Inferior parietal cortex (tissue), 1 donor: ENCODE results near the gene CAPN5.

Experiments
- DNase-seq: peaks from one replicate; pipeline ENCODE4 v3.0.0-alpha.2; 2016; ENCODE audit errors: extremely low spot score

CAPN5 gene

GRCh38 chr11:77063861-77064260 lies 2.9 kb upstream of the CAPN5 start:
- no peak for DNase-seq

- DNase-seq, result no peak
These were observed 2.0 kb upstream of the CAPN5 start for GRCh38 chr11:77064648-77065217.

DNA sequence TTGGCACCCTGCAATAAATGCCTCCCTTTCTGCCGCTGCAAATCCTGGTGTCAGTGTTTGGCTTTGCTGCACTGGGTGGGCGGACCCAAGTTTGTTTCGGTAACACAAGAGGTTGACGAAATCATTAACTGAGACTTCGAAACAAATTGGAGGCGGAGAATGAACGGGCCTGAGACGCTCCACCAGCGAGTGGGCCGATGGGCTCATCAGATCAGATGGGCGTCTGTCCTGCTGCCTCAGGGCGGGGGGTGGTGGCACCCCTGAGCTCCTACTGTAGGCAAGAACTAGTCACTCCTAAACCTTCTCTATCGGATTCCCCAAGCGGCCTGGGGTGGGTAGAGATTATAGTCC lies 918 bp upstream of the CAPN5 start:
- DNase-seq, result peak; percentile 16

- DNase-seq, result no peak
These were observed 1.2 kb downstream of the CAPN5 start for GRCh38 chr11:77067861-77068443.

- no peak for DNase-seq
These were observed 1.9 kb downstream of the CAPN5 start for GRCh38 chr11:77068457-77069335.

DNA sequence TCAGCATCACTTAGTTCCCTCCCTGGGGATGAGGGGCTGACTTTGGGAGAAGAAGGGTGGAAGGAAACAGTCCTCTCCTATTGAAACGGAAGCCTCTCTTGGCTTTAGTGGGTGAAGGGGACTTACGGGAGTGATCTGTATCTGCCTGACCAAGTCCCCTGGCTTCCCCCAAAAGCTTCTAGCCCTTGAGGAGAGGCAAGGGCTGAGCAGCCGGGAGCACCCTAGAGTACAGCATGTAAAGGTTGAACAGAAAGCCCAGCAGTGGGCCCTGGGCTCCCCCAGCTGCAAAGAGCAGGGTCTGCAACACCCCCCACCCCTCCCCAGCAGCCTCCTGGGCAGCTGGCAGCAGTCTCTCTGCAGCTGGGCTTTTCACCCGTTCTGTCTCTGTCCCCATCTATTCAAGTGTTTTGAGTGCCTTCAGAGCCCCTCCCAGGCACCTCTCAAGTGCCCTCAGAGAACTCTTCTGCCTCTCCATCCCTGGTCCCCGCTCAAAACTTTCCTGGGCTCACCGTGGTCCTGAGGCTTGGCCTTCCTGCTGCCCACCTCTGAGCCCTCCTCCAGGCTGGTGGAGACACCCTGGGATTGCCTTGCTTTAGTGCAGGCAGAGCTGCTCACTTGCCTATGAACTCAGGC lies 2.7 kb downstream of the CAPN5 start:
- DNase-seq, result no peak

GRCh38 chr11:77069969-77070582 lies 3.3 kb downstream of the CAPN5 start:
- DNase-seq, result no peak

DNA sequence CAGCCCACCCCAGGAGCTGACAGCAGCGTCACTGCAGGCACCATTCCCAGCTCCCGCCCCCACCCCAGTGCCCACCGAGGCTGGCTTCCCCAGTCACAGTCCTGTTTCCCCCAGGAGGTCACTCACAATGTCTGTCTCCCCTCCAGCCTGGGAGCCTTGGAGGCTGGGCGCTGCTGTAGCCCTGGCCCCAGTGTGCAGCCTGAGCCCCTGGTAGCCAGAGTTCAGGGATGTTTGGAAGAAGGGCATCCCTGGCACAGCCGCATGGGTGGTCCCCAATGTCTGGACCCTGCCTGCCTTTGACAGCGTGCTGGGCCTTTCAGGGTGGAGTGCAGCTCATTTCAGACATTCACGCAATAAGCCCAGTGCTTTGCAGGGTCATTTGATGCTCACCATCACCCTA lies 4.3 kb downstream of the CAPN5 start:
- DNase-seq, result no peak

GRCh38 chr11:77071671-77072605 lies 5.2 kb downstream of the CAPN5 start:
- no peak for DNase-seq

DNA sequence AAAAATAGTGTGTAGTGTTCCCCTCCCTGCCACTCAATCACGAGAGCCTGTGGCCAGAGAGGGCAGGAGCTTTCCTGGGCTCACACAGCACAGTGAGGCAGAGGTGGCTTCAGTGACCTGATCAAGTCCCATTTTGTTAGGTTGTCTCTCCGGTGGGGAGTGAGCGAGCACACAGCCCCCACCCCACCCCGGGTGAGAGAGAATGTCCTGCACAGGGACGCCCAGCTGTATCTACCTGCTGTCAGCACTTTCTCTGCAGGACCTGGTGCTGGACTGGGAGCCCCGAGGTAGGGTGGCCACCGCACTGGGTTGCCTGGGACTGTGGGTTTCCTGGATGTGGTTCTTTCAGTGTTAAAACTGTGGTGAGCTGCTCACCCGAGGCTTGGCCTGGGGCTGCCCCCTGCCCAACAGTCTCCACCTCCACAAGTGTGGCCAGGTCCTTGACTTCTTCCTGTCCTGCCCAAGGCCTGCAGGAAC lies 6.1 kb downstream of the CAPN5 start:
- no peak for DNase-seq

DNA sequence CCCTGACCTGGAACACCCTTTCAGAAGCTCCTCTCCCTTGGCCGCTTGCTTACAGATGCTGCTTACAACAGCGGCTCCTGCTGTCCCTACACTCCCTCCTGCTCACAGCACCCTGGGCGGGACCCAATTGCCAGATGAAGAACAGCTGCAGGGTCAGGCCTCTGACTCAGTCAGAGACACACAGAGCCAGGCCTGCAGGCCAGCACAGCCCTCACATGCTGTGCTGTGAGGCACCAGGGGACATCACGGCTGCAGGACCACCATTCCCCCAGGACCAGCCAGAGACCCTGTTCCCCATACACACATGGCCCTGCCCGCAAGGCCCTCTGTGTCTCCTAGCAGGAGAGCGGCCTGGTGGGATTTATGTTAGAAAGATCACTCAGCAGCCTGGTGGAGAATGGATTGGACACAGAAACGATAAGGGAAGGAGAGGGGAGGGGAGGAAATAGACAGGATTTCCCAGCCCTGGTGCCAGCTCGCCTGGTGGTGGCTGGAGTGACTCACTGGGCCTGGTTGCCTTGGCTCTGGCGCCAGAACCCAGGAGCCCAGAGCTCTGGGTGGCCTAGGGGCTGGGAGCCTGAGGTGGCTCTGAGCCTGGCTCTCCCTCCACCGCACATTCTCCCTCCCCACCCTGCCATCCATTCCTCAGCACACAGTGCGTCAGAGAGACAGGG lies 6.7 kb downstream of the CAPN5 start:
- DNase-seq, result no peak

DNA sequence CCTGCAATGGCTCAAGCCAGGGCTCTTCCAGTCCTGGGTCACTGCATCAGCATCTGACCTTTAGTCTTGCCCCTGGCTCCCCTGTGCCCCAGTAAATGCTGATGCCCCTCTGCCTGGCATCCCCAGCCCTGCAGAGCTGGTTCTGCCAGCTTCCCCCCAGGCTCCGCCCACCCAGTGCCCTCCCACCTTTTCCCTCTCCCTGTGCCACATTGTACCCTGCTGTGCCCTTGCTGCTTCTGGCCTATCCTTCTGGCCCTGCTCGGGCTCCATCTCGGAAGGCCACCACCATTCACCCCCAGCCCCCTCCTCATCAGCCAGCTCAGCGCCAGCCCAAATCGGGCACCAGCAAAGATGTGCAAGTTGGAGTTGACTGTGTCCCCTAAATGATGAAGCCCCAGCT lies 7.4 kb downstream of the CAPN5 start:
- DNase-seq, result no peak

DNA sequence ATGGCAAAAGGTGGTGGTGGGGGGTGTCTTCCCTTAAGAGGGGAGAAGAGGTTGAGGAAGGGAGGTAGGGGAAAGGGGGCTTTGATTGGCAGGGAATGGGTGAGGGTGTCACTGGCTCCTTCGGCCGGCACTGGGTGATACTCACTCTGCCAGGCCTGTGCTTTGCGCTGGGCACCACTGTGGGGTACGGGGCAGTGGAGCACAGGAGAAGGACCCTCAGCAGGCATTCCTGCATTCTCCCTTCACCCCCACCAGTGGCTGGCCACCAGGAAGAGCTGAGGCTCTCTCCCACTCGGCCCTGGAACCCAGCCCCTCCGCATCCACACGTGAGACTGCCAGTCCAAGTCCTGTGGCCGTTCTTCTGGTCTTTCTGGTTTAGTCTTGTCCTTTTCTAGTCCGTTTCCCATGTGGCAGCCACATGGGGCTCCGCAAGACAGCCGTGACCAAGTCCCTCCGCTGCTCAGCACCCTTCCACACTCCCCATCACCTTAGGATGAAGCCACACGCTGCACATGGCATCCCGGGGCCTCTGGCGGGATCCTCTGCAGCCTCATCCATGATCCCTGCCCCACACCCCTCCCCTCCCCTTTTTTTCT lies 8.0 kb downstream of the CAPN5 start:
- no peak for DNase-seq

- no peak for DNase-seq
These were observed 8.7 kb downstream of the CAPN5 start for GRCh38 chr11:77075425-77075905.

DNA sequence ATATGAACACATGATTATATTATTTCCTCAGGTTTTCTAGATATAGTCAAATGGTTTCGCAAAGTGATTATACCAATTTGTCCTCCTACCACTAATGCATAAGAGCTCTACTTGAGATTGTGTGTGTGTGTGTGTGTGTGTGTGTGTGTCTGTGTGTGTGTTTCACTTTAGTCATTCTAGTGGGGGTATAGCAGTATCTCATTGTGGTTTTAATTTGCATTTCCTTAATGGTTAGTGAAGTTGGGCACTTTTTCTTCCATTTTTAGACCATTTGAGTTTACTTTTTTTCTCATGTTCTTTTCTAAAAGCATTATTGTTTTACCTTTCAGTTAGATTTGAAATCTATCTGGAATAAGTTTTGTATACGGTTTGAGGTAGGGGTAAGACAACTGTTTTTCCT lies 12.9 kb downstream of the CAPN5 start:
- no peak for DNase-seq

DNA sequence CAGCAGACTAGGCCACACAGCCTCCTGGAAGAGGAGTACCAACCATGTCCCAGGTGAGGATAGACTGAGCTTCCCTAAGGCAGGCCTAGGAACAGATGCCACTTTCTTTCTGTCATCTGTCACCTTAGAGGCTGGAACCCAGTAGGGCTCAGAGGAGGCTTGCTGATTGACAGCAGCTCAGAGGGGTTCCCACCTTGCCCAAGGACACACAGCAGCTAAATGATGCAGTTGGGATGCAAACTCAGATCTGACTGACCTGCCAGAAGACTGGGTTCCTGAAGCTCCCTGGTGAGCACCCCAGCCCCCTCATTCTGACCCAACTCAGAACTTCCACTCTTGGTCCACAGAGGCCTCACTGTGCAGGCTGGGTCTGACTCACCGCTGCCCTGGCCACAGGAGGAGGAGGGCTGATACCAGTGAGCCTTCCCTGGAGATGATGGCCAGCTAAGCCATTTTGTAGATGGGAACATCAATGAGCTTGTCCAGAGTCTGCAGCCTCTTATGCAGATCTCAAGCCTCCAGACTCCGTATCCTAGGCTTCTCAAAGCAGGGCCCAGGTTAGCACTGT lies 14.0 kb downstream of the CAPN5 start:
- no peak for DNase-seq

DNA sequence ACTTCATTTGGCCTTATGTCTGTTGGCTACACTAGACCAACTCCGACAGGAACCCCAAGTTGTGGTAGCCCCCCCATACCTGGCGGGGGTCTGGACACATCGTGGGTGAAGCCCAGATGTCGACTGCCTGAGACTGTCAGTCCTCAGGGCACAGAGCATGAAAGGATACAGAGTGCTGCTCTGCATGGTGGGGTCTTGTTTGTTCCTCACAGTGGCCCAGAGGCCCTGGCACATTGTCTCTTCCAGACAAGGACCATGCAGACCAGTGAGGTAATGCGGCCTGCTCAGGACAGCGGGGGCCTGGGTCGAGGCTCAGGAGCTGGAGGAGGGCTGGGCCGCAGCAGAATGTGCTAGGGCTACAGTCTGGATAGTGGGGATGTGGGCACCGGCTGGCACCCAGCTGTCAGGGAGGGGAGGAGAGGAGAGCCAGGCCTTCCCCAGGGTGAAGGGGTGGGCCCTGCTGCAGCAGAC lies 14.6 kb downstream of the CAPN5 start:
- no peak for DNase-seq

GRCh38 chr11:77081976-77082836 lies 15.4 kb downstream of the CAPN5 start:
- DNase-seq, result no peak
